ENCODE results near the gene CCND2. TPM values are rescaled to one million over a fixed set of nuclear protein-coding genes. Genes with fewer than 3 reads are reported as not detected.

Gene CCND2
- polyA plus RNA-seq, 1 donor from 2014 or later: 16.9 TPM

DNA sequence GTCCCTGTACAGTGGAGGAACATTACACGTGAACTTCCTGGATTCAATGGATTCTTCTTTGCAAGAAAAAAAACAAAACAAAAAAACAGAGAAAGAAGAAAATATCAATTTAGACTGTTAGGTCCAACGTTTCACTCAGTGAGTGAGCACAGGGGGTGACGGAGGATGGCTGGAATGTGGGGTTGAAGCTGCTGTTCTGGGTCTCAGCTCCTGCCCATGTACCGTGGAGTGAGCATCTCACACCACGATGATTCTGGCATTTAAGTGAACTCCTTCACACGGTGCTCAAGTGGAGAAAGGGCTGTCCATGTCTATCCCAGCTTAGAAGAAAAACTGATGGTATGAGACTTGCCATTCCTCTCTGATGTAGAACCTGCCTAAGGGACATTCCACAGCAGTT lies 23.2 kb downstream of the CCND2 start:
- no peaks in the 10 kb centered on the region for H3K9me3 ChIP-seq (ENCODE audit: low read length)
- H2AFZ ChIP-seq (ENCODE audit: low read depth, low read length): no peak overlapping the region
- TF ChIP-seq, protein P1, sequence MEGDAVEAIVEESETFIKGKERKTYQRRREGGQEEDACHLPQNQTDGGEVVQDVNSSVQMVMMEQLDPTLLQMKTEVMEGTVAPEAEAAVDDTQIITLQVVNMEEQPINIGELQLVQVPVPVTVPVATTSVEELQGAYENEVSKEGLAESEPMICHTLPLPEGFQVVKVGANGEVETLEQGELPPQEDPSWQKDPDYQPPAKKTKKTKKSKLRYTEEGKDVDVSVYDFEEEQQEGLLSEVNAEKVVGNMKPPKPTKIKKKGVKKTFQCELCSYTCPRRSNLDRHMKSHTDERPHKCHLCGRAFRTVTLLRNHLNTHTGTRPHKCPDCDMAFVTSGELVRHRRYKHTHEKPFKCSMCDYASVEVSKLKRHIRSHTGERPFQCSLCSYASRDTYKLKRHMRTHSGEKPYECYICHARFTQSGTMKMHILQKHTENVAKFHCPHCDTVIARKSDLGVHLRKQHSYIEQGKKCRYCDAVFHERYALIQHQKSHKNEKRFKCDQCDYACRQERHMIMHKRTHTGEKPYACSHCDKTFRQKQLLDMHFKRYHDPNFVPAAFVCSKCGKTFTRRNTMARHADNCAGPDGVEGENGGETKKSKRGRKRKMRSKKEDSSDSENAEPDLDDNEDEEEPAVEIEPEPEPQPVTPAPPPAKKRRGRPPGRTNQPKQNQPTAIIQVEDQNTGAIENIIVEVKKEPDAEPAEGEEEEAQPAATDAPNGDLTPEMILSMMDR (IDR thresholded peaks at IDR 0.05; ENCODE audit: poor library complexity, severe bottlenecking): no peak
- TF ChIP-seq MXI1 (conservative IDR thresholded peaks at IDR 0.05; ENCODE audit: poor library complexity, severe bottlenecking): no peak
- TF ChIP-seq EZH2 (IDR thresholded peaks at IDR 0.05; ENCODE audit: borderline replicate concordance, insufficient read depth, low read length, poor library complexity, severe bottlenecking): no peak
- no peak for TF ChIP-seq TAF1 (IDR thresholded peaks at IDR 0.05; ENCODE audit: low read depth)
- no peak for TF ChIP-seq POLR2AphosphoS5 (IDR thresholded peaks at IDR 0.05)
- TF ChIP-seq, protein P2, sequence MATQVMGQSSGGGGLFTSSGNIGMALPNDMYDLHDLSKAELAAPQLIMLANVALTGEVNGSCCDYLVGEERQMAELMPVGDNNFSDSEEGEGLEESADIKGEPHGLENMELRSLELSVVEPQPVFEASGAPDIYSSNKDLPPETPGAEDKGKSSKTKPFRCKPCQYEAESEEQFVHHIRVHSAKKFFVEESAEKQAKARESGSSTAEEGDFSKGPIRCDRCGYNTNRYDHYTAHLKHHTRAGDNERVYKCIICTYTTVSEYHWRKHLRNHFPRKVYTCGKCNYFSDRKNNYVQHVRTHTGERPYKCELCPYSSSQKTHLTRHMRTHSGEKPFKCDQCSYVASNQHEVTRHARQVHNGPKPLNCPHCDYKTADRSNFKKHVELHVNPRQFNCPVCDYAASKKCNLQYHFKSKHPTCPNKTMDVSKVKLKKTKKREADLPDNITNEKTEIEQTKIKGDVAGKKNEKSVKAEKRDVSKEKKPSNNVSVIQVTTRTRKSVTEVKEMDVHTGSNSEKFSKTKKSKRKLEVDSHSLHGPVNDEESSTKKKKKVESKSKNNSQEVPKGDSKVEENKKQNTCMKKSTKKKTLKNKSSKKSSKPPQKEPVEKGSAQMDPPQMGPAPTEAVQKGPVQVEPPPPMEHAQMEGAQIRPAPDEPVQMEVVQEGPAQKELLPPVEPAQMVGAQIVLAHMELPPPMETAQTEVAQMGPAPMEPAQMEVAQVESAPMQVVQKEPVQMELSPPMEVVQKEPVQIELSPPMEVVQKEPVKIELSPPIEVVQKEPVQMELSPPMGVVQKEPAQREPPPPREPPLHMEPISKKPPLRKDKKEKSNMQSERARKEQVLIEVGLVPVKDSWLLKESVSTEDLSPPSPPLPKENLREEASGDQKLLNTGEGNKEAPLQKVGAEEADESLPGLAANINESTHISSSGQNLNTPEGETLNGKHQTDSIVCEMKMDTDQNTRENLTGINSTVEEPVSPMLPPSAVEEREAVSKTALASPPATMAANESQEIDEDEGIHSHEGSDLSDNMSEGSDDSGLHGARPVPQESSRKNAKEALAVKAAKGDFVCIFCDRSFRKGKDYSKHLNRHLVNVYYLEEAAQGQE (IDR thresholded peaks at IDR 0.05; ENCODE audit: borderline replicate concordance): no peak
- no peak for TF ChIP-seq EP300 (conservative IDR thresholded peaks at IDR 0.05; ENCODE audit: poor library complexity, severe bottlenecking)
- TF ChIP-seq RAD21 (conservative IDR thresholded peaks at IDR 0.05): no peak
- TF ChIP-seq SMC3 (conservative IDR thresholded peaks at IDR 0.05; ENCODE audit: poor library complexity): no peak
- no peaks in the 10 kb centered on the region for H3K9me2 ChIP-seq (ENCODE audit: insufficient read depth, low read length)
- H4K20me1 ChIP-seq (ENCODE audit: insufficient read depth): no peaks in the 10 kb centered on the region
- no peak overlapping the region for H3K9ac ChIP-seq (ENCODE audit: low read length)
- no peaks in the 10 kb centered on the region for H3K27me3 ChIP-seq (ENCODE audit: insufficient read depth, low read depth, low read length)
- no peak overlapping the region for H3K4me2 ChIP-seq (ENCODE audit: low read length)
- no peak overlapping the region for H3K27ac ChIP-seq (ENCODE audit: low read length)
- H3K36me3 ChIP-seq (ENCODE audit: insufficient read depth, low read length): peaks cover 4% of the 10 kb centered on the region
- H3F3A ChIP-seq (ENCODE audit: insufficient read depth, low read length, poor library complexity, severe bottlenecking): no peaks in the 10 kb centered on the region
- no peak overlapping the region for H3K4me3 ChIP-seq (ENCODE audit: low read length)
- H3K79me2 ChIP-seq (replicated peaks; ENCODE audit: insufficient read depth, low read length): peaks cover 4% of the 10 kb centered on the region

DNA sequence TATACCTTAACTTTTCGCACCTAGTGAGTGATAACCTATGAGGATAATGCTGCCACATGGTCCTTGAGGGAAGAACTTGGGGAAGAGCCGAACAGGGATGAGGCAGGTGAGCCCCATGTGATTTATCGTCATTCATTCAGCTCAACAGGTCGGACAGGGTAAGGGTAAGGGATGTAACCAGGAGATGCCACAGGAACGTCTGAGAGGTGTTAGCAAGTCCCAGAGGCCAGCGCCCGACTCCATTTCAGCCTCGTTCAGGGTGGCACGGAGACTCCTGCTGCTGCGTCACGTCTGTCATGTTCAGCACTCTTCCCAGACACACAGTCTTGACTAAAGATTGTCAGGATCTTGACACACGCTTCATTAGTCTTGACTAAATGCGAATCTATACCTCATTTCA lies 24.1 kb downstream of the CCND2 start:
- H3K9me3 ChIP-seq (ENCODE audit: low read length): no peaks in the 10 kb centered on the region
- TF ChIP-seq TAF1 (IDR thresholded peaks at IDR 0.05; ENCODE audit: low read depth) (no peak), POLR2AphosphoS5 (IDR thresholded peaks at IDR 0.05) (no peak), RAD21 (conservative IDR thresholded peaks at IDR 0.05) (no peak), EZH2 (IDR thresholded peaks at IDR 0.05; ENCODE audit: borderline replicate concordance, insufficient read depth, low read length, poor library complexity, severe bottlenecking) (no peak), SMC3 (conservative IDR thresholded peaks at IDR 0.05; ENCODE audit: poor library complexity) (no peak), MXI1 (conservative IDR thresholded peaks at IDR 0.05; ENCODE audit: poor library complexity, severe bottlenecking) (no peak), EP300 (conservative IDR thresholded peaks at IDR 0.05; ENCODE audit: poor library complexity, severe bottlenecking) (no peak)
- TF ChIP-seq, protein P1 (IDR thresholded peaks at IDR 0.05; ENCODE audit: poor library complexity, severe bottlenecking): no peak
- TF ChIP-seq, protein P2 (IDR thresholded peaks at IDR 0.05; ENCODE audit: borderline replicate concordance): no peak
- no peaks in the 10 kb centered on the region for H3K27me3 ChIP-seq (ENCODE audit: insufficient read depth, low read depth, low read length)
- H3K9ac ChIP-seq (ENCODE audit: low read length): no peak overlapping the region
- no peak overlapping the region for H3K4me3 ChIP-seq (ENCODE audit: low read length)
- H3F3A ChIP-seq (ENCODE audit: insufficient read depth, low read length, poor library complexity, severe bottlenecking): no peaks in the 10 kb centered on the region
- no peaks in the 10 kb centered on the region for H4K20me1 ChIP-seq (ENCODE audit: insufficient read depth)
- no peak overlapping the region for H3K27ac ChIP-seq (ENCODE audit: low read length)
- no peaks in the 10 kb centered on the region for H3K79me2 ChIP-seq (replicated peaks; ENCODE audit: insufficient read depth, low read length)
- H3K36me3 ChIP-seq (ENCODE audit: insufficient read depth, low read length): peaks cover 4% of the 10 kb centered on the region
- H3K4me2 ChIP-seq (ENCODE audit: low read length): no peak overlapping the region
- no peak overlapping the region for H2AFZ ChIP-seq (ENCODE audit: low read depth, low read length)
- no peaks in the 10 kb centered on the region for H3K9me2 ChIP-seq (ENCODE audit: insufficient read depth, low read length)

All from neural cell (in vitro differentiated cells).